ENCODE data around the gene BEND5.

Gene BEND5

GRCh38 chr1:48718116-48718630 lies 58.5 kb downstream of the BEND5 start:
- no peak for DNase-seq

- DNase-seq: no peak
These were observed 59.6 kb downstream of the BEND5 start for GRCh38 chr1:48717082-48717481.

GRCh38 chr1:48715921-48716320 lies 60.8 kb downstream of the BEND5 start:
- no peak for DNase-seq

GRCh38 chr1:48710915-48711314 lies 65.8 kb downstream of the BEND5 start:
- no peak for DNase-seq

GRCh38 chr1:48710318-48710717 lies 66.4 kb downstream of the BEND5 start:
- DNase-seq: no peak

DNA sequence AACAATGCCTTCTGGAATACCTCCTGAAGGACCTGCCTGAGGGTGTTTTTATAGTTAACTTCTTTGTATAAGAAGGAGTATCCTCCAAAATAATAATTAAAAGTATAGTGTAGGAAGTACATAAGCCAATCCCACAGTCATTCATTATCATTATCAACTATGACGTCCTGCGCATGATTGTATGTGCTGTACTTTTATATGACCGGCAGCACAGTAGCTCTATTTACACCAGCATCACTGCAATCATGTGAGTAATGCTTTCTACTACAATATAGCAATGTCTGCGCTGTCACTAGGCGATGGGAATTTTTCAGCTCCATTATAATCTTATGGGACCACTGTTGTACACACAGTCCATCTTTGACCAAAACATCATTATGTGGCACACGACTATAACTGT lies 72.0 kb downstream of the BEND5 start:
- DNase-seq: no peak

DNA sequence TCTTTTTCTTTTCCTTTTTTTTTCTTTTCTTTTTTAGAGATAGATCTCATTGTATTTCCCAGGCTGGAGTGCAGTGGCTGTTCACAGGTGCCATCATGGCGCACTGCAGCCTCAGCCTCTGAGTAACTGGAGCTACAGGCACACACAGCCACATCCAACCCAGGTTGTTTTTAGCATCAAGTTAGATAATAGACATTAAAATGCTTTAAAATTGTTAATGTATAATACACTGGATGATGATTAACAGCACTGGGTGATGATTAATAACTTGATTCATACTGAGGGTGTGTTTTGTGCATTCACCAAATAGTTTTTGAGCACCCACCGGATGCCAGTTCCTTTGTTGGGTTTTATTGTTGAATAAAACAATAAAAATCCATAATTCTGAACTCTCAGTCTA lies 75.2 kb downstream of the BEND5 start:
- DNase-seq: no peak

DNA sequence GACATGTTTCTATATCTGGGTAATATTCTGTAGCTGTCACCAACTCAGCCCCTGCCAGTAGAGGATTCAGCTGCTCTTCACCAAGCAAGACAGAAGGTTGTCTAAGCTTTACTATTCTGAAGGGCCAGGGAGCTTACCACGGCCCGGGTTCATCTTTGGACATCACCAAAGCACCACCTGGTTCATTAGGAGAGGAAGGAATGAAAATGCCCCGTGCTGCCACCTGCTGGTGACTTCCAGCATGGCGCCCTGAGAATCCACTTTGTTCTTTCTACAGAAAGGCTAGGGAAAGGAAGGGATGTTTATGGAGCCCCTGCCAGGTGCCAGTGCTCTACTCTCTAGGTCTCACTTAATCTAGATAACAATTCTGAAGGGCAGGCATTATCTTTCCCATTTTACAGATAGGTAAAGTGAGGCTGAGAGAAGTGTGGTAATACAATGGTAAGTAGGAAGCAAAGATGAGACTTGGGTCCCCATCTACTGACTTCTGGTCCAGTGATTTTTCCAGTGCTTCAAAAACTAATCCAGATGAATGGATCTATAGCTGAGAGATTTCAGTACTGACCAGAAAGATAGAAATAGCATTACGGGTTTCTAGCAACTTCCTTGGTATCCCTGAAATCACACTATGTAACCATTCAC lies 79.5 kb downstream of the BEND5 start:
- peak; percentile 82 for DNase-seq

GRCh38 chr1:48695161-48695560 lies 81.5 kb downstream of the BEND5 start:
- no peak for DNase-seq

DNA sequence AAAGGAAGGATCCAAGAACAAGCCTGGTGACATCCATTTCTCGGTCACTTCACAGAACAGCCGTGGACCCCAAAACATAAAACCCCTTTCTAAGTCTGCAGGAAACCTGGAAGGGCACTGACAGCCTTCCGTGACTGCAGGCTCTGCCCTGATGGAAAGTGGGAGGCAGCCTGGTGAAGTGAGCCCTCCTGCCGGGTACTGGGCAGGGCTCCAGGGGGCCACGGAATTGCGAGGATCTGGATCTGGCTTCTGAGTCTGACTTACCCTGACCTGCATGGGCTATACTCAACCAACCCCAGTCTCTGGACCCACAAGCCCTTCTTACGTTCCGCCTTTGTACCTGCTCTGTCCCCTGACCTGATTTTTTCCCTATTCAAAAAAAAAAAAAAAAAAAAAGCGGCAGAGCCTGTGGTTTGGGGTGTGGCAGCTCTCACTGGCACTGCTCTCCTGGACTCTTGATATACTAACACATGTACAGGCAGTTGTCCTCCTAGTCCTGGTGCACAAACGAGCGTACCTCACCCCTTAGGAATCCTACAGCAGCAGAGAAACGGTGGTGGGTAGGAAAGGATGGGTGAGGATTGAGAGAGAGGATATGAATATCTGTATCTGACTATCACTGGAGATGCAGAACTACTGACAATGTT lies 82.9 kb downstream of the BEND5 start:
- no peak for DNase-seq

DNA sequence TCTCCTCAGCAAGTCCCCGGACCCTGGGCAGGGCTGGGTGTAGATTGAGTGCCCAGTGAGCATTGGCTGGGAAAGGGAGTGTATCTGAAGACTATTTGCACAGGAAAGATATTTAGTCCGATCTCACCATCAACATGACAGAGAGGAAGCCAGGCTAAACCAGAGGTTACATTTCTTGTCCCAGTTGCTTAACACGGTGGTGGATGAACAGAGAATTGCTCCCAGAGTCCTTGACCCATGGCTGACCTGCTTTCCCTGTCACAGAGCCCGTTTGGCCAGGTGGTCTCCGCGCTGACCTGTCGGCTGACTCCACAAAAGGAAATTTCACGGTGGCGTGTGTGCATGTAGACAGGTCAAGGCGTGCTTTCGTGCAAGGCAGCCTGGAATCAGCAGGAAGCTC lies 83.5 kb downstream of the BEND5 start:
- DNase-seq: no peak

DNA sequence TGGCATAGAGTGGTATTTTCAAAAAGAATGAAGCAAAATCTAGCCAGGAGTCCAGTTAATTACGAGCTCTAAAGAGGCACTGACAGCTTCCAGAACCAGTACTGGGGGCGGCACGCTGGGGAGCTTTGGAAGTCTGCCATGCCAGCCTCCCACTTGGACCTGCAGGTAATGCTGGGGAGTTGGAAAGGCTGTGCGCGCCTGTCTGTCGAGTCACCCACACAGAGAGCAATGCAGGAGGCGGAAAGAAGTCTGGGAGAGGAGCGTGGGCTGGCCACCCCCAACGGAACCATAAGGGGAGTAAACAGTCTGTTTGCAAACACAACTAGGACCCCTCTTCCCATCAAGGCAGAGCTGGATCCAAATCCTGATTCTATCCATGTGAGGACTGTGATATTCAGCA lies 84.5 kb downstream of the BEND5 start:
- no peak for DNase-seq

- DNase-seq: no peak
These were observed 85.2 kb downstream of the BEND5 start for GRCh38 chr1:48691429-48692001.

DNA sequence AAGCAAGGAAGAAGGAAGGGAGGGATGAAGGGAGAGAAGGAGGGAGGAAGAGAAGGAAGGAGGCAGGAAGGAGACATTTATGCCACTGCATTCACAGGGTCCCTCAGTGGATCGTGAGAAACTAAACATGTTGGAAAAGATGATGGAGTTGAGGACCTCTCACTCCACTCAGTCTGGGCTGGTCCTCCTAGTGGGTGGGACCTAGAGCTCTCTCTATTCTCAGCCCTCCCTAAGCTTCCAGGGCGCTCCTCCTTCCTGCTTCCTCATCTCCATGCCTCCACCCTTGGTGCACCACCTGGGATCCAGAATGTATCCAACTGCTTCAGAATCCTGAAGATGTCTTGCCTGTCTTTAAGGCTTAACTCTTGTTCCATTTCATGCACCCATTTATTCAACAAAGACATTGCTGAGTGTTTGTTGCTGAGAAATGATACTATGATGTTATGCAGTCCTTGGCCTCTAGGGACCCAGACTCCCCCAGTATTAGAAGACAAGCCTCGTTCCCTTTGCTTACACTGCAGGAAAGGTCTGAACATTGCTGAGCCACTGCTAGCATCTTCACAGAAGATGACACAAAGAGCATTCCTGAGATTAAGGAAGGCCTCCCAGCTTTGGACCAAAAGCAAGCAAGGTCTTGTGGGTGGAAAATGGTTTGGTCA lies 88.5 kb downstream of the BEND5 start:
- DNase-seq: no peak

DNA sequence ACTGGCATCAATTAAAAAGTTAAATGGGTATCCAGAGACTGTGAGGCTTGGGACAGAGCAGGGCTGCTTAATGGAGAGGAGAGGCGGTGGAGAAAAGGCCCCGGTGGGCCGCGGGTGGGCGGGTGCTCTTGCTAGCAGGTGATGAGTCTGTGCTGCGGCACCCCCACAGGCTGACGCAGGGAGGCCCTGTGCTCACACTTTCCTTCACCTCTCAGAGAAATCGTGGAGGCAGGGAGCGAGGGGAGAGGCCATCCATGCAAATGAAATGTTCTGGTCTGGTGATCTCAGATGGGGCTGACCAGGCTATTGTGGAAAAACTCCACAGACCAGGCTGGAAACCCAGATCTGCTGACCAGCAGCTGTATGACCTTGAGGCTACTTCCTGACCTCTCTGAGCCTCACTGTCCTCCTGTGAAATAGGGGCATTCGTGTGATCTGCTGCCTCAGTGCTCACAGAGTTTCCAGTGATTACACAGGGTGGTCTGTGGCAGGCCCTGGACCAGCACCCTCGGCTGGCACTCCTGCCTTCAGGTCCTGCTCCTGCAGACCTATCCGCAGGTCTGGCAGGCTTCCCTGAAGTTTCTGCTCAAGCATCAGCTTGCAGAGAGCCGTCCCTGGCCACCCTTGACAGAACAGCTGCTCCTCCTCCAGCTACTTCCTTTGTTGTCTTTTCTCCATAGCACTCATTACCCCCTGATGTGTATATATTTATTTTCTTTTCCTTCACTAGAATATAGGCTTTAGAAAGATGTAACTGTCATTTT lies 89.2 kb downstream of the BEND5 start:
- no peak for DNase-seq

DNA sequence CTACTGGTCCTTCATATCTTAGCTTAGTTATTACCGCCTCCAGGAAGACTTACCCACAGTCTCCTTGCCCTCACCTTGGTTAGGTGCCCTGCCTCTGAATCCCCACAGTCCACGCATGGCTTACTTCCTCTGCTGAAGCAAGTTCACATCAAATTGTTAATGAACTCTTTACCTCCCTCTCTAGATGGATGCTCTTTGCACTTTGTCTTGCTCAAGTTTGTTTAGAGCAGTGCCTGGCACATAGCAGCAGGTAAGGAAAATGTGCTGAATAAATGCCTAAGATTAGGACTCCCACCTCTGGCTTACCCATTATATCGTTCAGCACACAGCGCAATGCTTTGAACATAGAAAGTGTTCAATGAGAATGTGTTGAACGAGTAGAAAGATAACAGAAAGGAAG lies 90.5 kb downstream of the BEND5 start:
- DNase-seq: no peak

GRCh38 chr1:48684381-48684780 lies 92.3 kb downstream of the BEND5 start:
- no peak for DNase-seq

DNA sequence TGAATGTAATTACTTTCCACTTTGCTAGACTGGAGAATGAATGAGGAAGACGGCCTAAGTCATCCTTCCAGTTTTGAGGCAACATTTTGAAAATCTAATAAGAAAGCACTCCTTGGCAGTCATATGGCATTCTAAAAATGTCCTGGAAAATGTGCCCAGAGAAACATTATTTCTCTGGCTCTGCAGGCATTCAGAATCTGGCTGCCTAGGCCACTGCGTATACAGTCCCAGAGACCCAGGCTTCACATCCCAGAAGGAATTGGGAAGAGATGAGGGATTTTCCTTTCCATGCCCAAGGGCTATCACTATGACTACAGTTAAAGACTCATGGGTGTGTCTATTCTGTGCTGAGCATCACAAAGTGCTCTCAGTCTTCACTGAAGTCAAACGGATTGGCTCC lies 92.9 kb downstream of the BEND5 start:
- DNase-seq: no peak

GRCh38 chr1:48681476-48682305 lies 95.0 kb downstream of the BEND5 start:
- DNase-seq: no peak

DNA sequence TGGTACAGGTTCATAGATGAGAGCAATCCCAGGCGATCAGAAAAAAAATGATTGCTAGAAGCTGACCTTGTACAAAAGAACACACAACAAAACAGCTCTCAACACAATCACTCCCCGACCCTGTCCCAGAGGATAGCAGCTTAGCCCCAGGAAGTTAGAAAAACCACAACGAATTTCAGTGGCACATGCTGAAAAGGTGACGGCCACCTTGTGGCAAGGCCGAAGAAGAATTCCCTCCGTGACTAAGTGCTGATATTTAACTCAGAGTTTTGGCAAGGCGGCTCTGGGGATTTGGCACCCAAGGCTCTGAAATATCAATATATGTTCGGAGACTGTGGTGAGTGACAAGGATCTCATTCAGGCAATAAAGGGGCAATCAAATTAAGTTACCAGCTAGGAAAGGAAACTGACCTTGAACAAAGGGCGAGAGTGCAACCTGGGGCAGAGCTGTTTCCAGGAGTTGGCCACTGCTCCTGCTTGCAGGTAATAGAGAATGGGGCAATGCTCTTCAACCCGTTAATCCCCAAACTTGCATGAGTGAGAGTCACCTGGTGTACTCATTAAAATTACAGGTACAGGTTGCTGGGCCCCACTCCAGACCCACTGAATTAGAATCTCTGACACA lies 96.2 kb downstream of the BEND5 start:
- DNase-seq: no peak

GRCh38 chr1:48679859-48680258 lies 96.8 kb downstream of the BEND5 start:
- DNase-seq: no peak

Data from activated CD8-positive, alpha-beta memory T cell treated with anti-CD3 and anti-CD28 coated beads for 24 hours (primary cell).